Nephron progenitor cell (in vitro differentiated cells): ENCODE measurements around the gene CDK15.

Source experiments
- DNase-seq: peaks from one replicate; pipeline ENCODE4 v3.0.0; 2021
- H3K27ac Mint-ChIP-seq: 2 replicates; pipeline ENCODE4 v1.8.0; 2021; ENCODE audit warnings: mild to moderate bottlenecking, moderate library complexity, mixed read lengths
- H3K27me3 Mint-ChIP-seq: 2 replicates; pipeline ENCODE4 v1.8.0; 2021; ENCODE audit warnings: mild to moderate bottlenecking, low read depth, mixed read lengths; ENCODE audit not compliant: poor library complexity
- H3K36me3 Mint-ChIP-seq: 2 replicates; pipeline ENCODE4 v1.8.0; 2021; ENCODE audit warnings: low read depth, mixed read lengths
- H3K4me1 Mint-ChIP-seq: 2 replicates; pipeline ENCODE4 v1.8.0; 2021; ENCODE audit warnings: mixed read lengths
- H3K4me3 Mint-ChIP-seq: 2 replicates; pipeline ENCODE4 v1.8.0; 2021; ENCODE audit warnings: mild to moderate bottlenecking, moderate library complexity, mixed read lengths
- H3K9me3 Mint-ChIP-seq: 2 replicates; pipeline ENCODE4 v1.8.0; 2021; ENCODE audit warnings: mild to moderate bottlenecking, moderate library complexity, mixed read lengths
- CTCF ChIP-seq: fragments of 200-600 bp; sonication (generic); IDR thresholded peaks from 2 replicates; pipeline ENCODE4 v1.5.0; 2021; ENCODE audit warnings: antibody characterized with exemption

The CDK15 gene

GRCh38 chr2:201931475-201931874 lies 125.1 kb downstream of the CDK15 start:
- Mint-ChIP-seq H3K4me3 (no peak overlapping the region), H3K9me3 (peaks cover 18% of the 10 kb centered on the region), H3K27ac (no peak overlapping the region), H3K36me3 (peaks cover 17% of the 10 kb centered on the region), H3K27me3 (no peaks in the 10 kb centered on the region), H3K4me1 (peaks cover 85% of the 10 kb centered on the region)
- DNase-seq = no peak
- TF ChIP-seq CTCF = no peak

DNA sequence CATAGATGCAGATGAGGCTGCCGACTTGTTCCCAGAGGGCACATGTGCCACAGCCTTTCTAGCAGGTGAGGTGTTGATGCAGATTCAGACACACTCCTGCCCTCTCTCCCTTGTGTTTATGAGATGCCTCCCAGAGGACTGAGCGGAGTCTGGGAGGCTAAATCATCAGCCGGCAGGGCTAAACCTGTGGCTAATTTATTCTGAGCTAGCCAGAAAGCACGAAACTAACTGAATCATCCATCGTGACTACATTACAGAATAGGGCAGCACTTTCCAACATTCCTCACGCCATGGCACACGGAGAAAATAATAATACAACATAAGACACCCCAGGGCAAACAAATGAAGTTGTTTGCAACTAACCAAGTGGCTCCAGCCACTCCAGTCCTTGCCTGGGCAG lies 125.6 kb downstream of the CDK15 start:
- H3K27me3 Mint-ChIP-seq = no peaks in the 10 kb centered on the region
- no peak for DNase-seq
- H3K4me3 Mint-ChIP-seq = no peak overlapping the region
- no peak overlapping the region for H3K27ac Mint-ChIP-seq
- peaks cover 86% of the 10 kb centered on the region for H3K4me1 Mint-ChIP-seq
- H3K36me3 Mint-ChIP-seq = peaks cover 17% of the 10 kb centered on the region
- no peak for TF ChIP-seq CTCF
- peaks cover 18% of the 10 kb centered on the region for H3K9me3 Mint-ChIP-seq

GRCh38 chr2:201932511-201932910 lies 126.2 kb downstream of the CDK15 start:
- DNase-seq = no peak
- Mint-ChIP-seq H3K36me3 (peaks cover 17% of the 10 kb centered on the region), H3K27ac (peak overlapping the region; percentile 57), H3K4me3 (no peak overlapping the region), H3K4me1 (peaks cover 89% of the 10 kb centered on the region), H3K9me3 (peaks cover 18% of the 10 kb centered on the region), H3K27me3 (no peaks in the 10 kb centered on the region)
- TF ChIP-seq CTCF = no peak

DNA sequence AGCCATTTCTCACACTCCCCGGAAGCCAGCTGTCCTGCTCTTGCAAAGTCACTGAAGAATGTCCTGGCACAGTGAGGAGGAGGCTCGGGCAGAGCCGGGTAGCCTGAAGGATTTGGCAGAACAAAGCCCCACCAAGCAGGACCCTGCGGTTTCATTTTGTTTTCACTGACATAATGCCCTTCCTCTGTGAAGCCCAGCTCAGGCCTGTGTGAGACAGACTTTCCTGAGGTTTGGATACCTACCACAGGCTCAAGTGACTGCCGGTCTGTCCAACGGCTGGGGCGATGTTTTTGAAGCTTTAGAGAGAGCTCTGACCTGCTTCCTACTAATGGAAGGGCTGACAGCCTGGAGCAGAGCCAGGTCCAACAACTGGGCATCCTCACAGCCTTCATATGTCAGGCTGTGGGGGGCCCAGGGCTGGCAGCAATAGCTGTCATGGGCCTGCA lies 127.5 kb downstream of the CDK15 start:
- H3K4me3 Mint-ChIP-seq = peak overlapping the region; percentile 18
- H3K27ac Mint-ChIP-seq = peak overlapping the region; percentile 72
- H3K27me3 Mint-ChIP-seq = no peaks in the 10 kb centered on the region
- H3K4me1 Mint-ChIP-seq = peaks cover 93% of the 10 kb centered on the region
- H3K36me3 Mint-ChIP-seq = peaks cover 17% of the 10 kb centered on the region
- no peak for DNase-seq
- TF ChIP-seq CTCF = no peak
- peaks cover 18% of the 10 kb centered on the region for H3K9me3 Mint-ChIP-seq

GRCh38 chr2:201936817-201937216 lies 130.5 kb downstream of the CDK15 start:
- H3K4me1 Mint-ChIP-seq = peaks cover 95% of the 10 kb centered on the region
- H3K9me3 Mint-ChIP-seq = peaks cover 18% of the 10 kb centered on the region
- H3K27me3 Mint-ChIP-seq = no peaks in the 10 kb centered on the region
- TF ChIP-seq CTCF = no peak
- no peak overlapping the region for H3K4me3 Mint-ChIP-seq
- DNase-seq = no peak
- H3K27ac Mint-ChIP-seq = no peak overlapping the region
- peaks cover 17% of the 10 kb centered on the region for H3K36me3 Mint-ChIP-seq

DNA sequence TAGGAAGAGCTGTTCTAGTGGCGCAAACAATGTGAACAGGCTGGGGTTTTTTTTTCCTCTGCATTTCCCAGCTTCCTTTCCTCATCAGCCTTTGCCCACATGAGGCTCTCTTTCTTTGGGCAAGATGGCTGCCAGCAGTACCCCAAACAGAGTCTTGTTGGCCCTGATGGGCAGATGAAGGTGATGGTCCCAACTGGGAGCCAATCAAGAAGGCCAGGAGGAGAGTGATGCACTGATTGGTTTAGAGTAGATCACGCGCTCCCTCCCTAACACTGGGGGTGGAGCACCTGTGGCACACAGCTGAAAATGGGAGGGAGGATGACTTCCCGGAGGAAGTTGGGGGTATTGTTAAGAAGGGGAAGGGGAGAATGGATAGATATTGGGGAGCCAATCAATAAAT lies 131.0 kb downstream of the CDK15 start:
- DNase-seq = no peak
- Mint-ChIP-seq H3K4me3 (no peak overlapping the region), H3K4me1 (peaks cover 95% of the 10 kb centered on the region), H3K36me3 (peaks cover 19% of the 10 kb centered on the region), H3K27me3 (peaks cover 3% of the 10 kb centered on the region), H3K27ac (peak overlapping the region; percentile 53), H3K9me3 (peaks cover 18% of the 10 kb centered on the region)
- TF ChIP-seq CTCF = no peak
